Effector CD8-positive, alpha-beta T cell (primary cell): ENCODE results near the gene ATP5IF1.

Experiments used
- DNase-seq: peaks from one replicate; lab custom pipeline; 2025; lab: John Stamatoyannopoulos, UW

ATP5IF1 gene

GRCh38 chr1:28265577-28265976, 29.7 kb downstream of the ATP5IF1 start:
- DNase-seq, result no peak

DNA sequence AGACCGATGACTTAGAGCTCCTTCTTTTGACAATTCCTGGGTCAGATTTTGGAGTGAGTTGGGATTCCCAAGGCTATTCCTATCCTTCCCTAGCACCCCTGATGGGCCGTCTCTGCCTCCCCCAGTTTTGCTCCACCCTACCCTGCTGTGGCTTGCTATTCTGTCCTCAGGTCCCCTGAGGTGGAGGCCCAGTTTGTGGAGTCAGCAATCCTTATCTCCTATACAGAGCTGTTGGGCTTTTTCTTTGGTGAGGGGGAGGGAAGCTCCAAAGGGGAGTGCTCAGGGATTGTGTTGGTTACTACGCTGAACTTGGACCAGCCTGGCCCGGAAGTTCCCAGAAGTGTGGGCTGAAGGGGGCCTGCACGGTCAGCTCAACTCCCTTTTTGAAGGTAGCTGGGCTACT, 31.0 kb downstream of the ATP5IF1 start:
- no peak for DNase-seq

DNA sequence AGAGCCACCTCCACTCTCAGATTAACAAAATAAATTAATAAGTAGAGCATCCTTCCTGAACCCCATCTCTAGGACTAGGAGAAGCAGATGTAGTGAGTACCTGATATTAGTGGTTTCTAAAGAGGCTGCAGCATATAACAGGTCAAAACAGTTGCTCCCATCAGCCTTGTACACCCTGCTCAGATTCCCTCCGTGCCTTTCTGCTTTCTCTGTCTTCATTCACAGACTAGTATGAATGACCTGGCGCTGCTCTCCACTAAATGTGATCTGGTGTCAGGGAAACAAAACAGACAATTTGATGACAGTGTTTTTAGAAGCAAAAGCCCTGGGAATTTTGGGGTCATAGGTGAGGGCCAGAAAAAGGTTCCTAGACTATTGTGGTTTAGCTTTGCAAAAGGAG, 31.7 kb downstream of the ATP5IF1 start:
- no peak for DNase-seq

GRCh38 chr1:28269529-28269928, 33.6 kb downstream of the ATP5IF1 start:
- no peak for DNase-seq

GRCh38 chr1:28272215-28272852, 36.4 kb downstream of the ATP5IF1 start:
- no peak for DNase-seq

DNA sequence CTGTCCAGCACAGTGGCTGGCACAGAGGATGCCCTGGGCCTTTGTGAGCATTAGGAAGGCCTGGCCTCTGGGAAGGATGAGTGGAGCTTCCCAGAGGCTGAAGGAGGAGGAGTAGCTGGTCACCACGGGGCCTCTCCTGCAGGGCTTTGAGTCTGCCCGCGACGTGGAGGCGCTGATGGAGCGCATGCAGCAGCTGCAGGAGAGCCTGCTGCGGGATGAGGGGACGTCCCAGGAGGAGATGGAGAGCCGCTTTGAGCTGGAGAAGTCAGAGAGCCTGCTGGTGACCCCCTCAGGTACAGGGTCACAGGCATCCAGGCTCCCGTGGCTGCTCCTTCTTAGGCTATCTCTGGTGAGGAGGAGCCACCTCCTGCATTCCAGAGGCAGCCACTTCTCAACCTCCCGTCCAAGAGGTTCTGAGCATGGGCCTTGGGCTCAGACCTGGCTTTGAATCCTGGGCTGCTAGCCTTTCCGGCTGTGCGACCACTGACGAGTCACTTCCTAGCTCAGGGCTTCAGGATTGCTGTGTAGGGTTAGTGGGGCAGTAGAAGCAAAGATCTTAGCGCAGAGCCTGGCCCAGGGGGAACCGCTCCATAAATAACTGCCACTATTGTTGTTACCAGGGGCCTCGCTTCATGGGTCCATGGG, 37.4 kb downstream of the ATP5IF1 start:
- no peak for DNase-seq

- no peak for DNase-seq
Observed at GRCh38 chr1:28278763-28279162, 42.8 kb downstream of the ATP5IF1 start.

DNA sequence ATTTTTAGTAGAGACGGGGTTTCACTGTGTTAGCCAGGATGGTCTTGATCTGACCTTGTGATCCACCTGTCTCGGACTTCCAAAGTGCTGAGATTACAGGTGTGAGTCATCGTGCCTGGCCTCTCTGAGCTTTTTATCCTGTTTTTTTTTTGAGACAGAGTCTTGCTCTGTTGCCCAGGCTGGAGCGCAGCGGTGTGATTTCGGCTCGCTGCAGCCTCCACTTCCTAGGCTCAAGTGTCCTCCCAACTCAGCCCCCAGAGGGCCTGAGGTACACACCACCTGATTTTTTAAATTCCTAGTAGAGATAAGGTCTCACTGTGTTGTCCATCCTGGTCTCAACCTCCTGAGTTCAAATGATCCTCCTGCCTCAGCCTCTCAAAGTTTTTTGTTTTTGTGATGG, 43.8 kb downstream of the ATP5IF1 start:
- DNase-seq, result no peak

DNA sequence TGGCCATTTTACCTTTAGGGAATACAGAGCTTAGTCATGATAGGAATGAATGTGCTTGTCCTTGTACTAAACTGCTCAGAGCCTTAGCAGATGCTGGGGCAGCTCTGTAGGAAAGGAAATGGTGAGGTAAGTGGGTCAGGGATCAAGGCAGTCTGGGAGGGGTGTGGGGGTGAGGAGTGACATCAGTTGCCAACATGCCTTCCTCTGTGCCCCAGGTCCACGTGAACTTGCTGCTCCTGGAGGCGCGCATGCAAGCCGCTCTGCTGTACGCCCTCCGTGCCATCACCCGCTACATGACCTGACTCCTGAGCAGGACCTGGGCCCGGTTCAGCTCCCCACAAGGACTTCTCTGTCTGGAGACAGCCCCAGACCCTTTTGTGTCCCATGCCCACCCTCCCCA, 44.6 kb downstream of the ATP5IF1 start:
- no peak for DNase-seq

- DNase-seq, result no peak
Observed at GRCh38 chr1:28280977-28281381, 45.1 kb downstream of the ATP5IF1 start.

GRCh38 chr1:28281608-28282425, 45.9 kb downstream of the ATP5IF1 start:
- DNase-seq, result no peak

DNA sequence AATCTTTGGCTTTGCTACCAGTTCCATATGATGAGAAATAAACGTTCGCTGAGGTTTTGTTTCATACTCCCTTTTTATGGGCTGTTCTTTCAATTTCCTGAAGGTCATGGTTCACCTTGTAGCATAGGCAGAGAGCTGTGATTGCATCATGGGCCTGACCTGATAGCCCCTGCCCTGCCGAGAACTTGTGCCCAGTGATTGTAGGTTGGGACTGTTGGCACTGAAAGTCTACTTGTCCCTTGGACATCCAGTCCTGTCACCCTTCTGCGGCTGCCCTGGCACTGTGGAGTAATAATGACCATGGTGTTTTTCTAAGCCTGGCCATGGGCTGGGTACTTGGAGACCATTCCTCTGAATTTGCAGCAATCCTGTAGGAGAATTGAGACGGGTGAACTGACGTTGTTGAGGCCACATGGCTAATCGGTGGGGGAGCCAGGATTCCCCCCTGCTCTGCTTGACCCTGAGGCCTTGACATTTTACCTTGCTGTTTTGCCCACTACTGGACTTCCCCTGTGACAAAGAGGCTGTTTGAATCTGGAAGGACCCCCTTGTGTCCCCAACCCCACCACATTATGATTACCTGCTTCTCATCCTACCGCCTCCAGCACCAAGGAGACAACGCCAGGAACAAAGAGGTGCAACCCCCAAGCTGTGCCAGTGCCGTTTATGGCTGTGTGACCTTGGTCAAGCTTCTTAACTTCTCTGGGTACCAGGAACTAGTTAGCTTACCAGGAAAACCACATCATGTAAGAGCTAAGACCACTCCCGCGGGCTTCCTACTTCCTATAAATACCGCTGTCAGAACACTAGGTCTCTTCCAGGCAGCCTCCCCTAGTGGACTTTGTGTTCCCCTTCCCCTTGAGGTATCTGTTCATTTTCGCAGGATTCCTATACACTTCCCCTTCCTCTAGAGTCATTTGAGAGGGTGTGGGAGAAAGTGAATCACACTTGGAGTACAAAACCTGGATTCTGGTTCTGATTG, 46.8 kb downstream of the ATP5IF1 start:
- DNase-seq, result no peak

- DNase-seq, result no peak
Observed at GRCh38 chr1:28286111-28286510, 50.2 kb downstream of the ATP5IF1 start.
